Liver (tissue), 9 donors: ENCODE data around the gene OAS2. TPM values are rescaled to one million over a fixed set of nuclear protein-coding genes. Genes with fewer than 3 reads are reported as not detected.

Experiments
- DNase-seq: peaks from one replicate; pipeline ENCODE4 v3.0.0-alpha.2; 2017; ENCODE audit warnings: low spot score
- H3K27ac ChIP-seq, 2 donors: one replicate each; pipeline ENCODE4 v1.7.0; 2013; ENCODE audit warnings: inconsistent platforms in 2 of 2, low read length in 2 of 2, control low read depth in 1 of 2, low read depth in 1 of 2, mild to moderate bottlenecking in 1 of 2
- H3K27me3 ChIP-seq, 4 donors: one replicate each; pipeline versions ENCODE4 v1.6.1 to v1.7.0; 2013; ENCODE audit warnings: low read length in 3 of 4, inconsistent platforms in 1 of 4, mild to moderate bottlenecking in 1 of 4, moderate library complexity in 1 of 4; ENCODE audit not compliant: control insufficient read depth in 4 of 4, insufficient read depth in 4 of 4
- H3K36me3 ChIP-seq, 4 donors: one replicate each; pipeline versions ENCODE4 v1.6.1 to v1.7.0; 2013; ENCODE audit warnings: low read length in 3 of 4, mild to moderate bottlenecking in 3 of 4, low read depth in 1 of 4, moderate library complexity in 1 of 4; ENCODE audit not compliant: control insufficient read depth in 4 of 4, insufficient read depth in 3 of 4
- H3K4me1 ChIP-seq, 4 donors: one replicate each; pipeline versions ENCODE4 v1.6.1 to v1.7.0; 2013; ENCODE audit warnings: low read length in 3 of 4, mild to moderate bottlenecking in 3 of 4, moderate library complexity in 1 of 4; ENCODE audit not compliant: control insufficient read depth in 4 of 4, insufficient read depth in 4 of 4
- H3K4me3 ChIP-seq, 3 donors: one replicate each; pipeline versions ENCODE4 v1.6.1 to v1.7.0; 2013; ENCODE audit warnings: low read length in 3 of 3, control low read depth in 1 of 3, low read depth in 1 of 3, mild to moderate bottlenecking in 1 of 3
- H3K9ac ChIP-seq, 2 donors: one replicate each; pipeline ENCODE4 v1.7.0; 2013; ENCODE audit warnings: low read length in 2 of 2, mild to moderate bottlenecking in 2 of 2, moderate library complexity in 2 of 2, control low read depth in 1 of 2, low read depth in 1 of 2
- H3K9me3 ChIP-seq, 4 donors: one replicate each; pipeline versions ENCODE4 v1.6.1 to v1.7.0; 2013; ENCODE audit warnings: low read length in 3 of 4; ENCODE audit not compliant: control insufficient read depth in 4 of 4
- CTCF ChIP-seq: fragments of 150-350 bp; IDR thresholded peaks from 2 replicates; pipeline ENCODE4 v1.5.1; 2017; ENCODE audit warnings: improper control_type of control experiment, low read depth, low read length; ENCODE audit not compliant: missing input control
- FOXA1 ChIP-seq: IDR thresholded peaks from 2 replicates; pipeline ENCODE4 v1.6.1; 2016; ENCODE audit warnings: antibody characterized with exemption
- FOXA2 ChIP-seq: IDR thresholded peaks from 2 replicates; pipeline ENCODE4 v1.6.1; 2016; ENCODE audit warnings: antibody characterized with exemption
- GABPA ChIP-seq, 2 donors: IDR thresholded peaks in 1 of 2; conservative IDR thresholded peaks in 1 of 2; 2 replicates each; pipeline ENCODE4 v1.6.1; 2016; ENCODE audit warnings: antibody characterized with exemption in 2 of 2, mild to moderate bottlenecking in 1 of 2, moderate library complexity in 1 of 2
- HNF4A ChIP-seq, 2 donors: conservative IDR thresholded peaks; 2 replicates each; pipeline ENCODE4 v1.6.1; 2016; ENCODE audit warnings: antibody characterized with exemption in 2 of 2, mild to moderate bottlenecking in 2 of 2
- HNF4G ChIP-seq: IDR thresholded peaks from 2 replicates; pipeline ENCODE4 v1.6.1; 2016; ENCODE audit warnings: antibody characterized with exemption
- NR2F2 ChIP-seq: IDR thresholded peaks from 2 replicates; pipeline ENCODE4 v1.6.1; 2016; ENCODE audit warnings: antibody characterized with exemption
- RAD21 ChIP-seq, 2 donors: IDR thresholded peaks; 2 replicates each; pipeline ENCODE4 v1.6.1; 2016; ENCODE audit warnings: antibody characterized with exemption in 2 of 2, mild to moderate bottlenecking in 2 of 2
- REST ChIP-seq: IDR thresholded peaks from 2 replicates; pipeline ENCODE4 v1.6.1; 2016; ENCODE audit warnings: antibody characterized with exemption, mild to moderate bottlenecking
- RXRA ChIP-seq, 2 donors: IDR thresholded peaks; 2 replicates each; pipeline ENCODE4 v1.6.1; 2017 to 2018; ENCODE audit warnings: antibody characterized with exemption in 2 of 2, mild to moderate bottlenecking in 1 of 2
- TAF1 ChIP-seq: conservative IDR thresholded peaks from 2 replicates; pipeline ENCODE4 v1.6.1; 2016; ENCODE audit warnings: antibody characterized with exemption, mild to moderate bottlenecking
- ZBTB33 ChIP-seq: IDR thresholded peaks from 2 replicates; pipeline ENCODE4 v1.6.1; 2016; ENCODE audit warnings: antibody characterized with exemption
- WGBS: extraction: QIAGEN DNeasy Blood & Tissue Kit; methylation state at CpG from one replicate; pipeline ENCODE4 v1.1.7; 2013; 5-methylcytosine and 5-hydroxymethylcytosine counted together
- polyA plus RNA-seq, 2 donors: library from polyadenylated mRNA; stranded (reverse) in 1 of 2; unstranded in 1 of 2; fragments of 200-250 nt in 1 of 2; fragments of >200 nt in 1 of 2; fragmentation: Nextera tagmentation in 1 of 2; extraction: Ambion mirVana in 1 of 2; gene quantifications; one replicate each; pipeline versions ENCODE4 v1.2.1 to v1.2.3, GENCODE V29; 2013 to 2015
- total RNA-seq, 2 donors: library from RNA; depleted of rRNA; stranded (reverse); fragments of >200 nt; gene quantifications; one replicate each; pipeline ENCODE4 v1.2.3, GENCODE V29; 2014
- TF ChIP-seq, protein P1 (sequence below): IDR thresholded peaks from 2 replicates; pipeline ENCODE4 v1.6.1; 2016; ENCODE audit warnings: antibody characterized with exemption
- TF ChIP-seq, protein P2 (sequence below): IDR thresholded peaks from 2 replicates; pipeline ENCODE4 v1.6.1; 2016; ENCODE audit warnings: antibody characterized with exemption
- donor health status: healthy.
- donor health status: healthy.
- donor health status: healthy.
- donor health status: healthy.
- donor health status: healthy.

OAS2 gene
- total and polyA plus RNA-seq, 4 donors, result 3.3 to 9.4 (median 6.9) TPM

DNA sequence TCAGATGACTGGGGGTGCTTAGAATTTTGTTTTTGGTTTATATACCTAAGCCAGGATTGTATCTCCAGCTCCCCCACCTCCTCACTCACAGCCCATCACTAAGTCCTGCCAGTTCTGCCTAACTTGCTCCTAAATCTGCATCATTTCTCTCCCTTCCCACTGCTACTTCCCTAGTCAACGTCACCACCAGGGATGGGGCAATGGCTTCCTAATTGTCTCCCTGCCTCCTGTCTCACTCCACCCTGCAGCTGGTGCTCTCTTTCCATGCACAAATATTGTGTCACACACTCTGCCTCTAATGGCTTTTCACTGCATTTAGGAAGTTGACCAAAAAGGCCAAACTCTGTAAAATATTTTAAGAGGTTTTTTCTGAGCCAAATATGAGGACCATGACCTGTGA, 11.5 kb downstream of the OAS2 start (continued):
- TF ChIP-seq, protein P1, sequence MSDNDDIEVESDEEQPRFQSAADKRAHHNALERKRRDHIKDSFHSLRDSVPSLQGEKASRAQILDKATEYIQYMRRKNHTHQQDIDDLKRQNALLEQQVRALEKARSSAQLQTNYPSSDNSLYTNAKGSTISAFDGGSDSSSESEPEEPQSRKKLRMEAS, result no peak

GRCh38 chr12:112992541-112993398, 14.5 kb downstream of the OAS2 start:
- TF ChIP-seq REST (no peak), RAD21 (IDR thresholded peaks at IDR 0.05) (peak; percentile 96 to 97), GABPA (IDR thresholded peaks at IDR 0.05 in 1 of 2, conservative IDR thresholded peaks at IDR 0.05 in 1 of 2) (no peak), TAF1 (no peak), CTCF (peak; percentile 100), FOXA1 (no peak), HNF4A (conservative IDR thresholded peaks at IDR 0.05) (peak in 1 of 2 donors; percentile 13), NR2F2 (no peak), RXRA (IDR thresholded peaks at IDR 0.05) (peak in 1 of 2 donors; percentile 52), HNF4G (no peak), ZBTB33 (no peak), FOXA2 (no peak)
- TF ChIP-seq, protein P2, sequence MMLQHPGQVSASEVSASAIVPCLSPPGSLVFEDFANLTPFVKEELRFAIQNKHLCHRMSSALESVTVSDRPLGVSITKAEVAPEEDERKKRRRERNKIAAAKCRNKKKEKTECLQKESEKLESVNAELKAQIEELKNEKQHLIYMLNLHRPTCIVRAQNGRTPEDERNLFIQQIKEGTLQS, result no peak
- TF ChIP-seq, protein P1, result no peak
- Histone ChIP-seq H3K27me3 (no peaks in the 10 kb centered on the region), H3K36me3 (peaks cover 0 to 10% (median 3%) of the 10 kb centered on the region in 4 donors), H3K4me3 (no peak overlapping the region), H3K4me1 (peaks cover 0 to 25% (median 15%) of the 10 kb centered on the region in 4 donors), H3K9ac (no peak overlapping the region), H3K27ac (no peak overlapping the region), H3K9me3 (no peaks in the 10 kb centered on the region)
- peak; percentile 46 for DNase-seq
- 8% methylated on average over 2 of the region's 2 CpGs for WGBS
